IPS DF 6.9 (cell line): Measurements from ENCODE around the gene SMIM21.

Source experiments
- DNase-seq: peaks from one replicate; pipeline ENCODE4 v3.0.0-alpha.2; 2013; ENCODE audit warnings: low read depth, low spot score
- H3K27ac ChIP-seq: one replicate; pipeline ENCODE4 v1.5.1; 2013; ENCODE audit warnings: low read length, control low read depth
- H3K27me3 ChIP-seq: 2 replicates; pipeline ENCODE4 v1.6.1; 2013; ENCODE audit warnings: mild to moderate bottlenecking, low read length; ENCODE audit not compliant: control insufficient read depth, insufficient read depth
- H3K36me3 ChIP-seq: 2 replicates; pipeline ENCODE4 v1.6.1; 2013; ENCODE audit warnings: low read length; ENCODE audit not compliant: control insufficient read depth, insufficient read depth
- H3K4me1 ChIP-seq: 2 replicates; pipeline ENCODE4 v1.6.1; 2013; ENCODE audit warnings: low read length; ENCODE audit not compliant: control insufficient read depth, insufficient read depth
- H3K4me3 ChIP-seq: 2 replicates; pipeline ENCODE4 v1.5.1; 2013; ENCODE audit warnings: mild to moderate bottlenecking, low read length
- H3K9me3 ChIP-seq: 2 replicates; pipeline ENCODE4 v1.6.1; 2013; ENCODE audit warnings: low read length, inconsistent platforms; ENCODE audit not compliant: control insufficient read depth, insufficient read depth
- WGBS: extraction: QIAGEN DNeasy Blood & Tissue Kit; methylation state at CpG from one replicate; pipeline ENCODE4 v1.1.7; 2013; ENCODE audit warnings: mixed read lengths, missing lambda C conversion rate; ENCODE audit not compliant: insufficient read length, insufficient coverage; 5-methylcytosine and 5-hydroxymethylcytosine counted together

Gene SMIM21

GRCh38 chr18:75405351-75405750, 22.2 kb downstream of the SMIM21 start:
- H3K27ac ChIP-seq: no peak overlapping the region
- no peak overlapping the region for H3K4me3 ChIP-seq
- no CpG with 5 or more reads among the region's 4 CpGs for WGBS
- no peaks in the 10 kb centered on the region for H3K36me3 ChIP-seq
- H3K9me3 ChIP-seq: no peaks in the 10 kb centered on the region
- H3K27me3 ChIP-seq: no peaks in the 10 kb centered on the region
- DNase-seq: no peak
- peaks cover 3% of the 10 kb centered on the region; the same call in 1 of the 2 replicates for H3K4me1 ChIP-seq

GRCh38 chr18:75400366-75400765, 27.1 kb downstream of the SMIM21 start:
- Histone ChIP-seq H3K27me3 (no peaks in the 10 kb centered on the region), H3K4me3 (no peak overlapping the region), H3K27ac (no peak overlapping the region), H3K9me3 (no peaks in the 10 kb centered on the region), H3K36me3 (no peaks in the 10 kb centered on the region), H3K4me1 (peaks cover 2% of the 10 kb centered on the region; the same call in 1 of the 2 replicates)
- no peak for DNase-seq
- WGBS: no CpG with 5 or more reads among the region's 3 CpGs

DNA sequence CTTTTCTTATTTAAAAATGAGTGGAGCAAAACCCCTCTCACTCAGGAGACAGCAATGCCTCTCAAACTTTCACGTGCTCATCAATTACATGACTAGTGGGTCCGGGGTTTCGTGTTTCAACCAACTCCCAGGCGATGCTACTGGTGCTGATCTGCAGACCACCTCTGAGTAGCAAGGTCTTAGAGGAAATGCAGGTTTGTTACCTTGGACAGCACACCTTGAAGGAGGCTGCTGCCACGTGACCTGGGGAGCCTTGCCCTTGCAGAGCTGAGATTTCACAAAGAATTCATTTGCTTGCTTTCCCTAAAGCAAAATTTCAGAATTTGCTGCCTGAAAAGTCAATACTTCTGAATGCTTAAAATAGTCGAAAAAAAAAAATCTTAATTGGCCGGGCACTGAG, 32.4 kb downstream of the SMIM21 start:
- no peaks in the 10 kb centered on the region for H3K4me1 ChIP-seq
- H3K27ac ChIP-seq: no peak overlapping the region
- no peak for DNase-seq
- H3K9me3 ChIP-seq: no peaks in the 10 kb centered on the region
- no peaks in the 10 kb centered on the region for H3K27me3 ChIP-seq
- no peaks in the 10 kb centered on the region for H3K36me3 ChIP-seq
- no CpG with 5 or more reads among the region's 7 CpGs for WGBS
- H3K4me3 ChIP-seq: no peak overlapping the region

DNA sequence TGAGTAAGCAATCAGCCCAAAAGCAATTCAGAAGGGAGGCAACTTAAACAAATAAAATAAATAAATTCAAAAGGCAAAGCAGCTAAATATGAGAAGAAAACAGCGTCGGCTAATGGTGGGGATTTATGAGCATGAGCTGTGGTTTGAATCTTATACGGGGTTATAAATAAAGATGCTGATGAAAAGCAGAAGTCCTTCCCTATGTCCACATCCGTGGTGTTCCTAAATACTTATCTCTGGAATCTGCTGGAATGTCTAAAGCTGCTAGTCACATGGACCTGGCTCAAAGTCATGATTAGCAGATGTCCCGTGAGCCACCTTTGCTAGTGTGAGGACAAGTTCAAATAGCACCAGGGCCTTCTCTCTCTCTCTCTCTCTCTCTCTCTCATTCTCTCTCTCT, 33.8 kb downstream of the SMIM21 start:
- Histone ChIP-seq H3K4me1 (no peaks in the 10 kb centered on the region), H3K27ac (no peak overlapping the region), H3K27me3 (no peaks in the 10 kb centered on the region), H3K36me3 (no peaks in the 10 kb centered on the region), H3K9me3 (no peaks in the 10 kb centered on the region), H3K4me3 (no peak overlapping the region)
- DNase-seq: no peak
- WGBS: no CpG with 5 or more reads among the region's 5 CpGs

- Histone ChIP-seq H3K9me3 (no peaks in the 10 kb centered on the region), H3K4me3 (no peak overlapping the region), H3K36me3 (no peaks in the 10 kb centered on the region), H3K27me3 (no peaks in the 10 kb centered on the region), H3K27ac (no peak overlapping the region), H3K4me1 (no peaks in the 10 kb centered on the region; the same call in 1 of the 2 replicates)
- DNase-seq: no peak
- no CpG with 5 or more reads among the region's 10 CpGs for WGBS
Observed at GRCh38 chr18:75392226-75392578, 35.3 kb downstream of the SMIM21 start.

DNA sequence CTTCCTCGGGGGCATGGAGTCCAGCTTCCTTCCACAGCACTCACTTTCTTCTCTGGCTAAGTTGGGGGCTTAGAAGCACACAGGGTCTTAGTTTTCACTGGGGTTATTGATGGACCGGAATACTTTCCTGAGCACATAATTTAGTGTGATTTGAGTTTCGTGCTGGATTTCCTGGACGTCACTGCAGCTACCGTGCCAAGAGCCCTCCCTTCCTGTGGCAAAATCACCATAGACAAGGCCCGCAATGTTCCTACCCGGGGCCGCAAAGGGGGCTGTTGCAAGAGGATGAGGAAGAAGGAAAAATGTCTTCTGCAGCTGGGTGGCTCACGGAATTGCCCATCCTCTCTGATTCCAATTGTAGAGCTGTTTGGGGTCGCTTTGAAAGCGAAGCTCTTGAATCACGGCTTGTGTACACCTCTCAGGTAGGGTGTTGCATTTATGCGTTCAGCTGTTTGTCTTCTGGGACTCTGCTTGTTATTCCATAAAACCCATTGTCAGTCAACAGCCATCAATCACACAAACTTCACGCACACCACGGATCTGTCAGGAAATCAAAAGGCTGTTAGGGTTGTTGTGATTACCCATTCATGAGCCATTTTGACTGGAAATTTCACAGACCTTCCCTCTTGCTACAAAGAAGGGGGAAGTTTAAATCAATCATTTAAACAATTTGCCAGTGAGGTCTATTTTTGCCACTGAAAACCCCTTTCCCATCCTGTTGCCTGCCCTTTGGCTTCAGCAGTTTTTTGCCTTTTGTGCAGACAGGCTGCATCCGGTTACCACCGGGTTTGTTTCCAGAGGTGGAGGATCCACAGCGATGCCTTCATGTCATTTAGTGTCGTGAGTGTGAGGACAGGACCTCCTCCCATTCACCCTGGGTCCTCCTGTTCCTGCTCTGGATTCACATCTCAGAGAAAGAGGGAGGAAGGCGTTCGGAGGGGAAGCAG, 36.0 kb downstream of the SMIM21 start:
- H3K27me3 ChIP-seq: no peaks in the 10 kb centered on the region
- H3K9me3 ChIP-seq: no peaks in the 10 kb centered on the region
- no peak overlapping the region for H3K4me3 ChIP-seq
- no peak overlapping the region for H3K27ac ChIP-seq
- no peaks in the 10 kb centered on the region for H3K36me3 ChIP-seq
- H3K4me1 ChIP-seq: no peaks in the 10 kb centered on the region; the same call in 1 of the 2 replicates
- no CpG with 5 or more reads among the region's 21 CpGs for WGBS
- no peak for DNase-seq

DNA sequence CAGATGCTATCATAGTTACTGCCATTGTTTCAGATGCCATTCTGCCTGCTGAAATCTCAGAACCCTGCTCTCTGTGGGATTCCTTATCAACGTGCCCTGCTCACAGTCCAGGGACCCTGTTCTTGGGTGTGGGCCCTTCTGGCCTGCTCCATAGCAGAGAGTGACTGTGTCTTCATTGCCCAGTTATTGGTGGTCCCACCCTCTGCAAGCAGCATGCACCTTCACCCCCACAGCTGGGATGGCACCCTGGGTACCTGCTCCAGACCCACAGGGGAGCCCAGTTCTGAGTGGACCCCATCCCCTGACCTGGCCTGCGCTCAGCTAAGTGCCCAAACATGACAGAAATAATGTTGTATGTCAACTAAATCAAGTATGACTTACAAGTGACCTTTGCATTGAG, 36.6 kb downstream of the SMIM21 start:
- WGBS: no CpG with 5 or more reads among the region's 2 CpGs
- no peaks in the 10 kb centered on the region for H3K27me3 ChIP-seq

GRCh38 chr18:75384144-75384543, 43.4 kb downstream of the SMIM21 start:
- no peak overlapping the region for H3K27ac ChIP-seq
- H3K27me3 ChIP-seq: no peaks in the 10 kb centered on the region
- no peak for DNase-seq
- H3K4me3 ChIP-seq: no peak overlapping the region
- no peaks in the 10 kb centered on the region for H3K9me3 ChIP-seq
- no peaks in the 10 kb centered on the region; the same call in 1 of the 2 replicates for H3K4me1 ChIP-seq
- H3K36me3 ChIP-seq: no peaks in the 10 kb centered on the region
- 100% methylated on average over 1 of the region's 4 CpGs for WGBS

More for the DNA sequence above, 36.6 kb downstream of the SMIM21 start:
- Histone ChIP-seq H3K4me3 (no peak overlapping the region), H3K27ac (no peak overlapping the region), H3K9me3 (no peaks in the 10 kb centered on the region), H3K36me3 (no peaks in the 10 kb centered on the region), H3K4me1 (no peaks in the 10 kb centered on the region; the same call in 1 of the 2 replicates)
- DNase-seq: no peak

DNA sequence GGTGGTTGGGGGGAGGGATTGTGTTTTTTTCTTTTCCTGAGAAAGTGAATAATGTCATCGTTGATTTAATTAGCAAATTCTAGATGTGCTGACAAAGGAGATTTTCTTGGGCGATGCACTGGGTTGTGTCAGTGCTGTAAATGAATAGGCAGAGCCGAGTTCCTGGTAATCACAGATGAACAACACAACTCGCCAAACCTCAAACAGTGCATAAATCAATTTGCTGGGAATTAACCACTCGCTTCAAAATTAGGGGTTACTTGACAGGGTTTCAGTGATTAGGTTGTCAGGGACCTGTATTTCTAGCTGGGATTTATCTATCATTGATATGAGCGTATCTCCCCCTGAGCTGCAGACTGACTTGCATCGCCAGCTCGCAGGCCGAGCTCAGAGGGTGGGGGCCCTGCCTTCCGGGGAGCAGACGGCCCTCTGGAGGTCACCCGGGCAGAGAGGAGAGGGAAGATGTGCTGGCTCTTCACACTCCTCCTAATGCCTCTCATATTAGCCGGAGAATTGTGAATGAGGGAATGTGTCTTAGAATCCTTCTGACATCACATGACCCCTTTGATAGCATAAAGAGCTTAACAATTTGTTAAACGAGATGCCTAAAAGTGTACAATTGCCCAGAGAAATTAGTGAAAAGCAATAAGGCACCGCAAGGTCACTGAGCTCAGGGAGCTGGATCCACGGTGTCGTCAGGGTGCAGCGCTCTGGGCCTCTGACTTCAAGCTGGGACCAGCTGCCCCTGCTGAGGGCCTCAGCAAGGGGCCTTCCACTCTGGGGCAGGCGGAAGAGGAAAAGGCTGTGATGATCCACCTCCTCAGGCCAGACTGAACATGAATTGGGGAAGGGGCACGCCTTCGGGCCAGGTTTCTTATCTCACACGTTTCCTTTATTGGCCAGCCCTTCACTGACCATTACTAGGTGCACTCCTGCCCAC, 48.9 kb downstream of the SMIM21 start:
- no CpG with 5 or more reads among the region's 22 CpGs for WGBS
- H3K27me3 ChIP-seq: no peaks in the 10 kb centered on the region
- no peaks in the 10 kb centered on the region for H3K4me1 ChIP-seq
- DNase-seq: no peak
- H3K4me3 ChIP-seq: no peak overlapping the region
- no peak overlapping the region for H3K27ac ChIP-seq
- no peaks in the 10 kb centered on the region for H3K36me3 ChIP-seq
- no peaks in the 10 kb centered on the region for H3K9me3 ChIP-seq

GRCh38 chr18:75377926-75378325, 49.6 kb downstream of the SMIM21 start:
- Histone ChIP-seq H3K27ac (no peak overlapping the region), H3K4me1 (no peaks in the 10 kb centered on the region), H3K27me3 (no peaks in the 10 kb centered on the region), H3K4me3 (no peak overlapping the region), H3K36me3 (no peaks in the 10 kb centered on the region), H3K9me3 (no peaks in the 10 kb centered on the region)
- DNase-seq: no peak
- no CpG with 5 or more reads among the region's 10 CpGs for WGBS
